ENCODE data around the gene IFT122.

IFT122 gene

GRCh38 chr3:129460155-129460554, 20.1 kb downstream of the IFT122 start:
- no peak for TF ChIP-seq JUND (IDR thresholded peaks at IDR 0.05; ENCODE audit: low read depth)
- DNase-seq (ENCODE audit: low read depth in 1 of 2, low spot score in 1 of 2), result no peak
- in situ Hi-C loops (cut with HindIII; ENCODE audit: low pct_unique_long_range_greater_than_20kb, low sequenced_read_pairs), result no loop called here

- TF ChIP-seq JUND (IDR thresholded peaks at IDR 0.05; ENCODE audit: low read depth), result no peak
- in situ Hi-C loops (cut with HindIII; ENCODE audit: low pct_unique_long_range_greater_than_20kb, low sequenced_read_pairs), result no loop called here
- DNase-seq (ENCODE audit: low read depth in 1 of 2, low spot score in 1 of 2), result no peak
These were observed 20.5 kb downstream of the IFT122 start for GRCh38 chr3:129460572-129460971.

GRCh38 chr3:129461022-129461421, 21.0 kb downstream of the IFT122 start:
- no peak for DNase-seq (ENCODE audit: low read depth in 1 of 2, low spot score in 1 of 2)
- TF ChIP-seq JUND (IDR thresholded peaks at IDR 0.05; ENCODE audit: low read depth), result no peak
- in situ Hi-C loops (cut with HindIII; ENCODE audit: low pct_unique_long_range_greater_than_20kb, low sequenced_read_pairs), result no loop called here

- peak in 1 of 2 experiments; percentile 20 for DNase-seq (ENCODE audit: low read depth in 1 of 2, low spot score in 1 of 2)
These were observed 21.6 kb downstream of the IFT122 start for GRCh38 chr3:129461461-129462146.

GRCh38 chr3:129462361-129462968, 22.4 kb downstream of the IFT122 start:
- TF ChIP-seq JUND (IDR thresholded peaks at IDR 0.05; ENCODE audit: low read depth), result no peak
- DNase-seq (ENCODE audit: low read depth in 1 of 2, low spot score in 1 of 2), result no peak
- in situ Hi-C loops (cut with HindIII; ENCODE audit: low pct_unique_long_range_greater_than_20kb, low sequenced_read_pairs), result no loop called here

More at GRCh38 chr3:129461461-129462146, 21.6 kb downstream of the IFT122 start:
- no peak for TF ChIP-seq JUND (IDR thresholded peaks at IDR 0.05; ENCODE audit: low read depth)
- in situ Hi-C loops (cut with HindIII; ENCODE audit: low pct_unique_long_range_greater_than_20kb, low sequenced_read_pairs), result no loop called here

- in situ Hi-C loops (cut with HindIII; ENCODE audit: low pct_unique_long_range_greater_than_20kb, low sequenced_read_pairs), result no loop called here
- no peak for DNase-seq (ENCODE audit: low read depth in 1 of 2, low spot score in 1 of 2)
- TF ChIP-seq JUND (IDR thresholded peaks at IDR 0.05; ENCODE audit: low read depth), result no peak
These were observed 23.1 kb downstream of the IFT122 start for GRCh38 chr3:129463094-129463493.

GRCh38 chr3:129463716-129464115, 23.7 kb downstream of the IFT122 start:
- no peak for TF ChIP-seq JUND (IDR thresholded peaks at IDR 0.05; ENCODE audit: low read depth)
- in situ Hi-C loops (cut with HindIII; ENCODE audit: low pct_unique_long_range_greater_than_20kb, low sequenced_read_pairs), result no loop called here
- no peak for DNase-seq (ENCODE audit: low read depth in 1 of 2, low spot score in 1 of 2)

GRCh38 chr3:129467932-129468331, 27.9 kb downstream of the IFT122 start:
- in situ Hi-C loops (cut with HindIII; ENCODE audit: low pct_unique_long_range_greater_than_20kb, low sequenced_read_pairs), result no loop called here
- DNase-seq (ENCODE audit: low read depth in 1 of 2, low spot score in 1 of 2), result no peak
- TF ChIP-seq JUND (IDR thresholded peaks at IDR 0.05; ENCODE audit: low read depth), result no peak

- in situ Hi-C loops (cut with HindIII; ENCODE audit: low pct_unique_long_range_greater_than_20kb, low sequenced_read_pairs), result no loop called here
- DNase-seq (ENCODE audit: low read depth in 1 of 2, low spot score in 1 of 2), result no peak
These were observed 29.0 kb downstream of the IFT122 start for GRCh38 chr3:129469026-129469425.

GRCh38 chr3:129470861-129471260, 30.8 kb downstream of the IFT122 start:
- in situ Hi-C loops (cut with HindIII; ENCODE audit: low pct_unique_long_range_greater_than_20kb, low sequenced_read_pairs), result no loop called here
- no peak for DNase-seq (ENCODE audit: low read depth in 1 of 2, low spot score in 1 of 2)
- TF ChIP-seq JUND (IDR thresholded peaks at IDR 0.05; ENCODE audit: low read depth), result no peak

More at GRCh38 chr3:129469026-129469425, 29.0 kb downstream of the IFT122 start:
- TF ChIP-seq JUND (IDR thresholded peaks at IDR 0.05; ENCODE audit: low read depth), result no peak

- no peak for TF ChIP-seq JUND (IDR thresholded peaks at IDR 0.05; ENCODE audit: low read depth)
- in situ Hi-C loops (cut with HindIII; ENCODE audit: low pct_unique_long_range_greater_than_20kb, low sequenced_read_pairs), result no loop called here
- no peak for DNase-seq (ENCODE audit: low read depth in 1 of 2, low spot score in 1 of 2)
These were observed 33.2 kb downstream of the IFT122 start for GRCh38 chr3:129473067-129473768.

GRCh38 chr3:129473769-129474152, 33.7 kb downstream of the IFT122 start:
- TF ChIP-seq JUND (IDR thresholded peaks at IDR 0.05; ENCODE audit: low read depth), result no peak
- no peak for DNase-seq (ENCODE audit: low read depth in 1 of 2, low spot score in 1 of 2)
- in situ Hi-C loops (cut with HindIII; ENCODE audit: low pct_unique_long_range_greater_than_20kb, low sequenced_read_pairs), result no loop called here

Data from T47D (cell line).